AG04450 (cell line): ENCODE data around the gene CPB2. TPM values are rescaled to one million over a fixed set of nuclear protein-coding genes. Genes with fewer than 3 reads are reported as not detected.

Source experiments
- CTCF ChIA-PET: fragments of 300-600, 350-600 bp; formaldehyde crosslinking; extraction: SDS; loops from one replicate; lab custom pipeline; 2022; ENCODE audit warnings: antibody characterized with exemption, inconsistent platforms; lab: Charles Lee
- POLR2A ChIA-PET: fragments of 350-600 bp; formaldehyde crosslinking; extraction: SDS; loops from one replicate; lab custom pipeline; 2021; ENCODE audit warnings: antibody characterized with exemption, inconsistent platforms; lab: Yijun Ruan, JAX
- DNase-seq: peaks from one replicate; pipeline ENCODE4 v3.0.0-alpha.2; 2011; ENCODE audit warnings: low read depth, low spot score
- H3K27ac ChIP-seq: one replicate; pipeline ENCODE4 v1.5.1; 2012; ENCODE audit warnings: low read depth, low read length, control low read depth
- H3K27me3 ChIP-seq: one replicate; pipeline ENCODE4 v1.6.0; 2012; ENCODE audit warnings: low read length; ENCODE audit not compliant: control insufficient read depth, insufficient read depth
- H3K4me3 ChIP-seq: 2 replicates; pipeline ENCODE4 v1.5.1; 2011; ENCODE audit warnings: mild to moderate bottlenecking, low read depth, low read length, control low read depth
- H3K9me3 ChIP-seq: 2 replicates; pipeline ENCODE4 v1.5.1; 2012; ENCODE audit warnings: low read length; ENCODE audit not compliant: control insufficient read depth, insufficient read depth
- CTCF ChIP-seq: IDR thresholded peaks from 2 replicates; pipeline ENCODE4 v1.5.1; 2011; ENCODE audit warnings: low read depth, low read length, control low read depth, inconsistent platforms
- polyA minus RNA-seq: library from RNA; depleted of rRNA, polyadenylated mRNA; stranded (reverse); fragments of >200 nt; gene quantifications from 2 replicates; pipeline ENCODE4 v1.2.3, GENCODE V29; 2011; rRNA and poly(A)+ RNA removed
- polyA plus RNA-seq: library from polyadenylated mRNA; depleted of rRNA; stranded (reverse); fragments of >200 nt; gene quantifications from 2 replicates; pipeline ENCODE4 v1.2.3, GENCODE V29; 2011; rRNA removed

The CPB2 gene, protein sequence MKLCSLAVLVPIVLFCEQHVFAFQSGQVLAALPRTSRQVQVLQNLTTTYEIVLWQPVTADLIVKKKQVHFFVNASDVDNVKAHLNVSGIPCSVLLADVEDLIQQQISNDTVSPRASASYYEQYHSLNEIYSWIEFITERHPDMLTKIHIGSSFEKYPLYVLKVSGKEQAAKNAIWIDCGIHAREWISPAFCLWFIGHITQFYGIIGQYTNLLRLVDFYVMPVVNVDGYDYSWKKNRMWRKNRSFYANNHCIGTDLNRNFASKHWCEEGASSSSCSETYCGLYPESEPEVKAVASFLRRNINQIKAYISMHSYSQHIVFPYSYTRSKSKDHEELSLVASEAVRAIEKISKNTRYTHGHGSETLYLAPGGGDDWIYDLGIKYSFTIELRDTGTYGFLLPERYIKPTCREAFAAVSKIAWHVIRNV
- polyA plus RNA-seq (not detected in 2 replicates), polyA minus RNA-seq (not detected in 2 replicates)

GRCh38 chr13:46104868-46105267, at the start of gene CPB2:
CPB2 (minus strand) TSS chr13:46105033; CDS start chr13:46105009, 24 bp downstream.
- ChIA-PET CTCF (no interaction called here), POLR2A (no interaction called here)
- H3K27ac ChIP-seq, result no peak within 1 kb of the TSS
- no peaks in the 10 kb centered on the region for H3K9me3 ChIP-seq
- no peak for DNase-seq
- peaks cover 4% of the 10 kb centered on the region for H3K27me3 ChIP-seq
- no peak within 1 kb of the TSS for H3K4me3 ChIP-seq
- no peak for TF ChIP-seq CTCF

- Histone ChIP-seq H3K9me3 (no peaks in the 10 kb centered on the region), H3K27me3 (peaks cover 9% of the 10 kb centered on the region), H3K4me3 (no peak overlapping the region), H3K27ac (no peak overlapping the region)
- ChIA-PET CTCF (interaction anchor here (0.6 kb wide), 1 partner anchor 19 kb away, joined by 4 read pairs; no protein-coding TSS in a partner anchor), POLR2A (no interaction called here)
- no peak for DNase-seq
- TF ChIP-seq CTCF, result no peak
Measured at GRCh38 chr13:46154136-46154801, 49.4 kb upstream of the CPB2 start.

DNA sequence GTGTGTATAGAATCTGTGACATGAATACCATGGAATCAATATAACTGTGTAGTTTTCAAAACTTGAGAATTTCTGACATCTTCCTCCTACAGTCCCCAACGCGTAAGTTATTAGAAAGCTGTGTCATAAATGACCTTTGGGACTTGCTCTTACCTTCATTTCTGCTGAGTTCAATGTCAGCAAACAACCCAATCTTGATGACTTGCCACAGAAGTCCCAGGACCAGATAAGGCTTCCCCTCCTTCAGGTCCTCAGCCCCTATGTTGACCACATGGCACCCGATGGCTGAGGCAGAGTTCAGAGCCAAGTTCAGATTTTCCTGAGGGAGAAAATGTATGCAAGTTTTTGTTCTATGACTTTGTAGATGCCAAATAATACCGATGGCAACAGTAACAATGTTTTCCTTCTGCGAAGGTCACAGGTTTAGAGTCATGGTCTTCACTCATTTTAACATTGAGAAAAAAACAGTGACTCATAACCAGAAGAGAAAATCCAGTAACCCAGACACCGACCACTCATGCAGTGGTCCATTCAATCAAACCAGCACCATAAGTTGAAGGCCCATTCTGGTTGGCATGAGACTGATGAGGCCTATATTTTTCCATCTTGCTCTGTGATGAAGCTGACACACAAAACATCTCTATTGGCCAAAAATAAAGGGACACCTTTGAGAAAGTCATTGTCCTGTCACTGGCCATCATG, 47.9 kb upstream of the CPB2 start:
- Histone ChIP-seq H3K9me3 (no peaks in the 10 kb centered on the region), H3K27me3 (peaks cover 6% of the 10 kb centered on the region), H3K4me3 (no peak overlapping the region), H3K27ac (no peak overlapping the region)
- no peak for TF ChIP-seq CTCF
- no peak for DNase-seq
- ChIA-PET CTCF (interaction anchor here (1.0 kb wide), 1 partner anchor 8 kb away, joined by 4 read pairs; no protein-coding TSS in a partner anchor), POLR2A (no interaction called here)

DNA sequence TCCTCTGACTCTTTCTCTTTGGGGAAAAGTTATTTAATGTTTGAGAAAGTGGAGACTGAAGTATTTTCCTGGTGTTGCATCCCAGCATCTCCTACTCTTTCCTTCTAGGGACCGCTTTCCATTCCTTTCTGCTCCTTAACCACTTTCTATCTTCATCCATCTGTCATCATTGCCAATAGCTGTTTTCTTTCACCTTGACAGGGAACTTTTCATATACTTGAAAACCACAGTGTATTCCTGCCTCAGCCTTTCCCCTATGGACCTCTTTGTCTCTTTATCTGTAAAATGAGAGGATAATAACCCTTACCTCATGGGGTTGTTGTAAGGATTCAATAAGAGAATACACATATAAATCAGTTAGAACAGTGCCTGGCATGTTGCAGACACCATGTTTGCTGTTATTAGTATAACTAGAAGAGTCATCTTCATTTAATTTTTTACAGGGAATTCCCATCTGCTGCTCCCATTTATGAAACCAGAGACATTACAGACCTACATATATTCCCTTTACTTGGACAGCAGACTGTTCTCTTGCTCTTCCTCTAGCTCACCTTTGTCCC, 45.4 kb upstream of the CPB2 start:
- no peak for TF ChIP-seq CTCF
- DNase-seq, result no peak
- H3K4me3 ChIP-seq, result no peak overlapping the region
- H3K27me3 ChIP-seq, result peaks cover 6% of the 10 kb centered on the region
- CTCF ChIA-PET, result interaction anchor here (4.4 kb wide), 1 partner anchor 9 kb away, joined by 30 read pairs; no protein-coding TSS in a partner anchor
- H3K27ac ChIP-seq, result no peak overlapping the region
- POLR2A ChIA-PET, result no interaction called here
- no peaks in the 10 kb centered on the region for H3K9me3 ChIP-seq
